Mucosa of descending colon (tissue), 3 donors: ENCODE data around the gene EMP2. TPM values are rescaled to one million over a fixed set of nuclear protein-coding genes. Genes with fewer than 3 reads are reported as not detected.
A peak's percentile ranks its signal among the peaks of the same experiment; 100 is the strongest.

Source experiments
- ATAC-seq: fragments of 200-7000 bp; cut with Tn5 transposase; one replicate; pipeline ENCODE4 v1.9.1; 2020; ENCODE audit warnings: mild to moderate bottlenecking, moderate library complexity
- DNase-seq, 3 donors: peaks; one replicate each; pipeline ENCODE4 v3.0.0-alpha.2; 2020
- H3K36me3 ChIP-seq: fragments of 200-600 bp; one replicate; pipeline ENCODE4 v1.8.0; 2021; ENCODE audit warnings: low read depth, mild to moderate bottlenecking
- H3K4me1 ChIP-seq: fragments of 200-600 bp; one replicate; pipeline ENCODE4 v1.8.0; 2021; ENCODE audit warnings: low read depth, mild to moderate bottlenecking
- H3K4me3 ChIP-seq: fragments of 200-600 bp; one replicate; pipeline ENCODE4 v1.8.0; 2021; ENCODE audit warnings: mild to moderate bottlenecking
- H3K9me3 ChIP-seq: fragments of 200-600 bp; one replicate; pipeline ENCODE4 v1.8.0; 2021; ENCODE audit warnings: mild to moderate bottlenecking
- intact Hi-C, 2 donors: fragments of 100-400 bp; cut with DNase I in 1 of 2; cut with micrococcal nuclease in 1 of 2; formaldehyde crosslinking; loops; one replicate each; pipeline versions ENCODE4 v1.11.0 to v1.11.1; 2022; cut with DNase I, micrococcal nuclease
- total RNA-seq, 3 donors: library from RNA; stranded (reverse); fragmentation: NEBNext Ultra II Directional in 2 of 3; extraction: Animal tissue kit (Norgen Biotek cat#: 25700) in 2 of 3; gene quantifications; one replicate each; pipeline versions ENCODE4 v1.2.1 to v1.2.4, GENCODE V29; 2021 to 2023
- TF ChIP-seq, protein P1 (sequence below): fragments of 200-600 bp; IDR thresholded peaks from one replicate; pipeline ENCODE4 v1.8.0; 2022; ENCODE audit warnings: antibody characterized with exemption, mild to moderate bottlenecking
- donor health status: DM: no; HTN: no; CAD: no; lungs with moderate emphysema.
- donor health status: DM: no; HTN: no; CAD: no.
- donor health status: DM: no; HTN: yes; CAD: no.

The EMP2 gene
- total RNA-seq, 3 donors from 2014 or later, result 73.0 to 92.9 (median 84.3) TPM

DNA sequence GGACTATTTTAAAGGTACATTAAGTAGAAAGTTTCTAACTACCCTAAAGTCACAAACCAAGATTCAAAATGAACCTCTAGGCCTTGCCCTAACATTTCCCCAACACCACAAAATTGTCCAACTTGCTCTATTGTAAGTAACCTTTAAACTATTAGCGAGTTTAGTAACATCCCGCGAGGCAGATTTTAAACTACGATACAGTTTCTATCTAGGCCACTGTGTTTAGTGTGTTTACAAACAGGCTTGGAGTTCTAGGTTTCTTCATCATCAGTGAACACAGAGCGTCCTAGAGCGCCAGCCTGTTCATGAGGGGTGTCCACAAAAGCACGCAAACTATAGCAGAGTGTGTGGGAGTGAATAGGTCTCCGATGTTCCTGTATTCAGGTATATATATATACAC, 51.8 kb downstream of the EMP2 start:
- H3K4me3 ChIP-seq, result no peak overlapping the region
- TF ChIP-seq, protein P1, sequence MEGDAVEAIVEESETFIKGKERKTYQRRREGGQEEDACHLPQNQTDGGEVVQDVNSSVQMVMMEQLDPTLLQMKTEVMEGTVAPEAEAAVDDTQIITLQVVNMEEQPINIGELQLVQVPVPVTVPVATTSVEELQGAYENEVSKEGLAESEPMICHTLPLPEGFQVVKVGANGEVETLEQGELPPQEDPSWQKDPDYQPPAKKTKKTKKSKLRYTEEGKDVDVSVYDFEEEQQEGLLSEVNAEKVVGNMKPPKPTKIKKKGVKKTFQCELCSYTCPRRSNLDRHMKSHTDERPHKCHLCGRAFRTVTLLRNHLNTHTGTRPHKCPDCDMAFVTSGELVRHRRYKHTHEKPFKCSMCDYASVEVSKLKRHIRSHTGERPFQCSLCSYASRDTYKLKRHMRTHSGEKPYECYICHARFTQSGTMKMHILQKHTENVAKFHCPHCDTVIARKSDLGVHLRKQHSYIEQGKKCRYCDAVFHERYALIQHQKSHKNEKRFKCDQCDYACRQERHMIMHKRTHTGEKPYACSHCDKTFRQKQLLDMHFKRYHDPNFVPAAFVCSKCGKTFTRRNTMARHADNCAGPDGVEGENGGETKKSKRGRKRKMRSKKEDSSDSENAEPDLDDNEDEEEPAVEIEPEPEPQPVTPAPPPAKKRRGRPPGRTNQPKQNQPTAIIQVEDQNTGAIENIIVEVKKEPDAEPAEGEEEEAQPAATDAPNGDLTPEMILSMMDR, result no peak
- H3K36me3 ChIP-seq, result no peaks in the 10 kb centered on the region
- DNase-seq, result no peak
- ATAC-seq, result no peak
- intact Hi-C loops, result no loop called here
- no peaks in the 10 kb centered on the region for H3K4me1 ChIP-seq
- H3K9me3 ChIP-seq, result no peaks in the 10 kb centered on the region

DNA sequence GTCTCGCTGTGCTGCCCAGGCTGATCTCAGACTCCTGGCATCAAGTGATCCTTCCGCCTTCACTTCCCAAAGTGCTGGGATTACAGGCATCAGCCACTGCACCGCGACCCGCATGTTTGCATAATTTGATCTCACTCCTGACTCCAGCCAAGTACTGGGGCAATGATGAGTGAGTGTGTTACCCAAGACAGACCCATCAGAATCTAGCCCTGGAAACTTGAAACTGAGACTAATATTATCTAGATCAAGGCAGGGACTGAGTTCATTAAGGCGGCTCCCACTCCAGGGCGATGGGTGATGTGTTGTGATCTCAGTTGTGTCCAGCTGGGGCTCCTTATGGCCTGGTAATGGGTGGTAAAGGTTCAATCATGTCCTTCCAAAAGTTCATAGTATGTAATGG, 53.4 kb downstream of the EMP2 start:
- no peak for ATAC-seq
- no peaks in the 10 kb centered on the region for H3K4me1 ChIP-seq
- intact Hi-C loops, result no loop called here
- H3K36me3 ChIP-seq, result no peaks in the 10 kb centered on the region
- H3K4me3 ChIP-seq, result no peak overlapping the region
- no peak for DNase-seq
- TF ChIP-seq, protein P1, result no peak
- no peaks in the 10 kb centered on the region for H3K9me3 ChIP-seq

DNA sequence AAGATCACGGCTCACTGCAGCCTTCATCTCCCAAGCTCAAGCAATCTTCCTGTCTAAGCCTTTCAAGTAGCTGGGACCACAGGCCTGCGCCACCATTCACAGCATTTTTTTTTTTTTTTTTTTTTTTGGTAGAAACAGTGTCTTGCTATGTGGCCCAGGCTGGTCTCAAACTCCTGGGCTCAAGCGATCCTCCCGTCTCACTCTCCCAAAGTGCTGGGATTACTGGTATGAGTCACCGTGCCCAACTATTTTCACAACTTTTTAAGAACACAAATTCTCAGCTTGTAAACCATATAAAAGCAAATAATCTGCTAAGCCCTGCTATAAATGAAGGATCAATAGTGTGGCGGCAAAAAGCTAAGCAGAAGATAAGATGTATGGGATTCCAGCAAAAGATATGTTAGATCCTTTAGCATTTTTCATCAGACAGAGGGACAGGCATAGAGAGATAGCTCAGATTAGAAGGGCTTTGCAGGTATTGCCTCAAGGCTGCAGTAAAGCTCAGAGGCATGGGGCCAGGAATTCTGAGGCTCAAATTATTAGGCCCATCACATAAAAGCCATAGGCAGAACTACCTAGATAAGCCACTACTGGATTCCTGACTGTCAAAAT, 55.1 kb downstream of the EMP2 start:
- Histone ChIP-seq H3K4me3 (no peak overlapping the region), H3K4me1 (peaks cover 5% of the 10 kb centered on the region), H3K9me3 (no peaks in the 10 kb centered on the region), H3K36me3 (no peaks in the 10 kb centered on the region)
- DNase-seq (no peak), ATAC-seq (no peak)
- intact Hi-C loops, result no loop called here
- TF ChIP-seq, protein P1, result no peak

DNA sequence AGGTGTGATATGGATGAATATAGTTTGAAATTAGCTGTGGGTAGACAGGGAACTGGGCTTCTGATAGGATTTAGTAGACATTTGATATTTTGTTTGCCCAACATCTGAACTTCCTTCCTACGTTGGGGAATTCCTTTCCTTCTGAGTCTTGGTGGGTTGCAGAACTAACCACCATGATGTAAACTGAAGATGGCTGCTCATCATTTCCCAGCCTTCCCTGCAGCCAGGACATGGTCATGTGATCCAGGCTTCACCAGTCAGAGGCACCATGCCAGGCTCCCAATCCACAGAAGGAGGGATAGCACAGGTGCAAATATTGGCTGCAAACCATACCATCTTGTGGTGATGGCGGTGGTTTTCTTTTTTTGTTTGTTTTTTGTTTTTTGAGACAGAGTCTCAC, 57.4 kb downstream of the EMP2 start:
- Histone ChIP-seq H3K4me1 (peaks cover 5% of the 10 kb centered on the region), H3K36me3 (no peaks in the 10 kb centered on the region), H3K9me3 (no peaks in the 10 kb centered on the region), H3K4me3 (no peak overlapping the region)
- intact Hi-C loops, result loop anchor here in 1 of 2 donors (5.0 kb wide), 1 partner anchor 214 kb away; no protein-coding TSS in a partner anchor
- no peak for ATAC-seq
- TF ChIP-seq, protein P1, result no peak
- DNase-seq, result no peak

DNA sequence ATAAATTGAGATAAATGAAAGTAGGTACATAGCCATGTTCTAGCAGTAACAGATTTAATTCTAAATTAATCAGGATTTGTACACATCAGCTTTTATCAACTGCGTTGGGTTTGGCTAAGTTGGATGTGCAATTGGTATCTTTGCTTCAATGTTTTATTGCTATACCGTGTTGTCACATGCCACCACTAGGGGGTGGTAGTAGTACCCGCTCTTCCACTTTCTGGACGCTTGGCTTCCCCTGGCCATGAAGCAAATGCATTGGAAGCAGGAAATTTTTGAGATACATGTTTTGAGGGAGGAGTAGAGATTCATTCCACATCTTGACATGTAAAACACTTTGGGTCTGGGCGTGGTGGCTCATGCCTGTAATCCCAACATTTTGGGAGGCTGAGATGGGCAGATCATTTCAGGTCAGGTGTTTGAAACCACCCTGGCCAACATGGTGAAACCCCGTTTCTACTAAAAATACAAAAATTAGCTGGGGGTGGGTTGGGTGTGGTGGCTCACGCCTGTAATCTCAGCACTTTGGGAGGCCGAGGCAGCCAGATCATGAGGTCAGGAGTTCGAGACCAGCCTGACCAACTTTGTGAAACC, 58.6 kb downstream of the EMP2 start:
- intact Hi-C loops, result loop anchor here in 1 of 2 donors (5.0 kb wide), 1 partner anchor 216 kb away; no protein-coding TSS in a partner anchor
- Histone ChIP-seq H3K36me3 (no peaks in the 10 kb centered on the region), H3K4me3 (no peak overlapping the region), H3K4me1 (peaks cover 5% of the 10 kb centered on the region), H3K9me3 (no peaks in the 10 kb centered on the region)
- DNase-seq, result peak in 2 of 3 donors; percentile 41 to 83
- ATAC-seq, result peak; percentile 85
- TF ChIP-seq, protein P1, result peak; percentile 73
